Stimulated activated CD8-positive, alpha-beta memory T cell treated with anti-CD3 and anti-CD28 coated beads, Interleukin-15, amount 100 ng/mL, for 24 hours (primary cell): ENCODE measurements around the gene TMCC1.
"Not testable (repeated sequence)": the region's sequence is repeated elsewhere in the genome, so short reads cannot be mapped to it uniquely, and the experiment has no call there.

ENCODE experiments used
- DNase-seq: peaks from one replicate; pipeline ENCODE4 v3.0.0-alpha.2; 2020; ENCODE audit warnings: low read depth

The TMCC1 gene

GRCh38 chr3:129893581-129894070 is at the start of gene TMCC1:
TSS of gene TMCC1 (minus strand) at chr3:129893711.
- DNase-seq, result peak; percentile 73

GRCh38 chr3:129943020-129943419 is 49.5 kb upstream of the TMCC1 start:
- no peak for DNase-seq

- no peak for DNase-seq
Measured at GRCh38 chr3:129942296-129942695, 48.8 kb upstream of the TMCC1 start.

- no peak for DNase-seq
Measured at GRCh38 chr3:129940086-129940485, 46.6 kb upstream of the TMCC1 start.

- DNase-seq, result no peak
Measured at GRCh38 chr3:129938140-129938930, 44.8 kb upstream of the TMCC1 start.

GRCh38 chr3:129937717-129938116 is 44.2 kb upstream of the TMCC1 start:
- DNase-seq, result no peak

GRCh38 chr3:129936757-129937156 is 43.2 kb upstream of the TMCC1 start:
- no peak for DNase-seq

GRCh38 chr3:129934234-129935123 is 41.0 kb upstream of the TMCC1 start:
- DNase-seq, result no peak

GRCh38 chr3:129933471-129933870 is 40.0 kb upstream of the TMCC1 start:
- no peak for DNase-seq

GRCh38 chr3:129929383-129929782 is 35.9 kb upstream of the TMCC1 start:
- no peak for DNase-seq

- DNase-seq, result no peak
Measured at GRCh38 chr3:129927072-129927471, 33.6 kb upstream of the TMCC1 start.

- no peak for DNase-seq
Measured at GRCh38 chr3:129919806-129920205, 26.3 kb upstream of the TMCC1 start.

GRCh38 chr3:129919357-129919756 is 25.8 kb upstream of the TMCC1 start:
- no peak for DNase-seq

GRCh38 chr3:129918461-129918860 is 24.9 kb upstream of the TMCC1 start:
- no peak for DNase-seq

- no peak for DNase-seq
Measured at GRCh38 chr3:129917423-129918007, 24.0 kb upstream of the TMCC1 start.

- no peak for DNase-seq
Measured at GRCh38 chr3:129913618-129914017, 20.1 kb upstream of the TMCC1 start.

GRCh38 chr3:129911261-129911861 is 17.9 kb upstream of the TMCC1 start:
- no peak for DNase-seq

- DNase-seq, result not testable (repeated sequence)
Measured at GRCh38 chr3:129909235-129909634, 15.7 kb upstream of the TMCC1 start.

GRCh38 chr3:129908417-129908816 is 14.9 kb upstream of the TMCC1 start:
- no peak for DNase-seq

- not testable (repeated sequence) for DNase-seq
Measured at GRCh38 chr3:129901272-129901671, 7.8 kb upstream of the TMCC1 start.

- no peak for DNase-seq
Measured at GRCh38 chr3:129897026-129897425, 3.5 kb upstream of the TMCC1 start.
